Vagina (tissue), 2 donors: ENCODE data around the gene NAPEPLD.

ENCODE experiments used
- POLR2A ChIP-seq, 2 donors: fragments of 450-650 bp; IDR thresholded peaks; one replicate each; pipeline ENCODE4 v1.6.1; 2017; ENCODE audit warnings: antibody characterized with exemption in 2 of 2, mild to moderate bottlenecking in 2 of 2, moderate library complexity in 2 of 2
- POLR2AphosphoS5 ChIP-seq, 2 donors: sonication (generic); formaldehyde crosslinking; IDR thresholded peaks; one replicate each; pipeline ENCODE4 v1.9.0; 2017; ENCODE audit warnings: antibody characterized with exemption in 2 of 2, mild to moderate bottlenecking in 2 of 2, low read depth in 1 of 2; ENCODE audit not compliant: insufficient read depth in 1 of 2
- TF ChIP-seq, protein P1 (sequence below), 3 experiments: fragments of 450-650 bp in 2 of 3; fragments of 200-600 bp in 1 of 3; sonication (generic) in 1 of 3; IDR thresholded peaks; one replicate each; pipeline ENCODE4 v1.5.1; 2017 to 2019; ENCODE audit warnings: antibody characterized with exemption in 3 of 3, mild to moderate bottlenecking in 2 of 3, moderate library complexity in 2 of 3

DNA sequence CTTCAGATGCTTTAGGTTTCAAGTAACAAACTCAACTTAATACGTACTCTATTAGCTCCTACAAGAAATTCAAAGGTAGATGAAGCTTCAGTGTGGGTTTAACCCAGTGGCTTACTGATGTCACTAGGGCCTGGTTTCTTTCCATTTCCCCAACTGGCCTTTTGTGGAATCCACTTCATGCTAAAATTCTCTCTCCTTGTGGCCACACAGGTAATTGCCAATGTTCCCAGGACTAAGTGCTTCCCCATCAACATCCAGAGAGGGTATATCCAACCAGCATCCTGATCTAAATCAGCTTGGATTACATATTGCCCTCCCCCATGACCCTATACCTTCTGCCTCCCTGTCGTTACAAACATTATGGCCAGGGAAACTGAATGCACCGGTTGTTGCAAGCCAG lies 85.0 kb downstream of the NAPEPLD start:
- TF ChIP-seq POLR2A (IDR thresholded peaks at IDR 0.05) = no peak
- TF ChIP-seq POLR2AphosphoS5 (IDR thresholded peaks at IDR 0.05; ENCODE audit: insufficient read depth in 1 of 2, low read depth in 1 of 2) = no peak
- TF ChIP-seq, protein P1, sequence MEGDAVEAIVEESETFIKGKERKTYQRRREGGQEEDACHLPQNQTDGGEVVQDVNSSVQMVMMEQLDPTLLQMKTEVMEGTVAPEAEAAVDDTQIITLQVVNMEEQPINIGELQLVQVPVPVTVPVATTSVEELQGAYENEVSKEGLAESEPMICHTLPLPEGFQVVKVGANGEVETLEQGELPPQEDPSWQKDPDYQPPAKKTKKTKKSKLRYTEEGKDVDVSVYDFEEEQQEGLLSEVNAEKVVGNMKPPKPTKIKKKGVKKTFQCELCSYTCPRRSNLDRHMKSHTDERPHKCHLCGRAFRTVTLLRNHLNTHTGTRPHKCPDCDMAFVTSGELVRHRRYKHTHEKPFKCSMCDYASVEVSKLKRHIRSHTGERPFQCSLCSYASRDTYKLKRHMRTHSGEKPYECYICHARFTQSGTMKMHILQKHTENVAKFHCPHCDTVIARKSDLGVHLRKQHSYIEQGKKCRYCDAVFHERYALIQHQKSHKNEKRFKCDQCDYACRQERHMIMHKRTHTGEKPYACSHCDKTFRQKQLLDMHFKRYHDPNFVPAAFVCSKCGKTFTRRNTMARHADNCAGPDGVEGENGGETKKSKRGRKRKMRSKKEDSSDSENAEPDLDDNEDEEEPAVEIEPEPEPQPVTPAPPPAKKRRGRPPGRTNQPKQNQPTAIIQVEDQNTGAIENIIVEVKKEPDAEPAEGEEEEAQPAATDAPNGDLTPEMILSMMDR (IDR thresholded peaks at IDR 0.05) = no peak
